ENCODE data around the gene PTH1R.

DNA sequence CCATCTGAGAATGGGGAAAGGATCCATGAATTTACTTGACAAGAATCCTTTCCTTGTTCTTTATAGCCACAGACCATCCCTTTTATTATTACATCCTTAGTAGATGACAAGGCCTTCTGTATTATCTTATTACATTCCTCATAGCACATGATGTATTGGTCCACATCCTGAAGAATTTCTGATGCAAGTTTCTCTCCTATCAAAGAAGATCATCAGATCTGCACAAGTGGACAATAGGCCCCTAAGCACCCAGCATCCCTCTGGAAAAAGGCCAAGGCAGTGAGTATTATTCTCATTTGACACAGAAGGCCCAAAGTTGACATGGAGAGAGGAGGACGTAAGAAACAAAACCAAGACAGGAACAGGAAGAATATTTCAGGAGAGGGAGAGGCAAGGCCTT lies 45.7 kb upstream of the PTH1R start:
- TF ChIP-seq ZNF274 (IDR thresholded peaks at IDR 0.05; ENCODE audit: low read depth, low read length): no peak
- TF ChIP-seq, protein P1, sequence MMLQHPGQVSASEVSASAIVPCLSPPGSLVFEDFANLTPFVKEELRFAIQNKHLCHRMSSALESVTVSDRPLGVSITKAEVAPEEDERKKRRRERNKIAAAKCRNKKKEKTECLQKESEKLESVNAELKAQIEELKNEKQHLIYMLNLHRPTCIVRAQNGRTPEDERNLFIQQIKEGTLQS (IDR thresholded peaks at IDR 0.05): no peak

Measured in HCT116 (cell line).